ENCODE data around the gene SLC38A8. TPM values are rescaled to one million over a fixed set of nuclear protein-coding genes. Genes with fewer than 3 reads are reported as not detected.

Gene SLC38A8
- total RNA-seq, 1 donor from 2014 or later, result not detected

DNA sequence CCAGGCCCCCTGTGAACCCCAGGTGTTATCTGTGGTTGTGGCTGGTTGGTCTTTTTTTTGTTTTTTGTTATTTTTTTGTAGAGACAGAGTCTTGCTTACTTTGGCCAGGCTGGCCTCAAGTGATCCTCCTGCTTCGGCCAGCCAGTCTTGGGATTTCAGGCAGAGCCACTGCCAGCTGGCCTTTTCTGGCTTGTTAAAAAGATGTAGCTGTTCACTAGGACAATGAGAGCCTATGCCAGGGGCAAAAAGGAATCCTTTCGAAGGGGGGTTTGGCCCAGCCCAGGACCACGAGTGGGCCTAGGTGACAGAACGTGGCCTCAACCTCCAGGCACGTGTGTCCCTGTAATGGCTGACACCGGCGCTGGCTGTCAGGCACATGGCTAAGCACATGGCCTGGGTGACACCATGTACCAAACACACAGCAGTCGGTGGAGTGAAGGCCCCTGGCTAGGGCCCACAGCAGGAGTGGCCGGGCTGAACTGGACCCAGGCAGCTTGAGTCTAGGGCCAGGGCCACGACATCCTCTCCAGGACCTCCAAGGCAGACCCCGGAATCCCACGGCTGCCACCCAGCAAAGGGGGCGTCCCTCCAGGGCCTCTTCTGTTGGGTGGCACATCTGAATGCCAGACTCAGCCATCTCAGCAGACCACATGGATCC is 6.9 kb upstream of the SLC38A8 start:
- no peak for DNase-seq (ENCODE audit: low spot score)

DNA sequence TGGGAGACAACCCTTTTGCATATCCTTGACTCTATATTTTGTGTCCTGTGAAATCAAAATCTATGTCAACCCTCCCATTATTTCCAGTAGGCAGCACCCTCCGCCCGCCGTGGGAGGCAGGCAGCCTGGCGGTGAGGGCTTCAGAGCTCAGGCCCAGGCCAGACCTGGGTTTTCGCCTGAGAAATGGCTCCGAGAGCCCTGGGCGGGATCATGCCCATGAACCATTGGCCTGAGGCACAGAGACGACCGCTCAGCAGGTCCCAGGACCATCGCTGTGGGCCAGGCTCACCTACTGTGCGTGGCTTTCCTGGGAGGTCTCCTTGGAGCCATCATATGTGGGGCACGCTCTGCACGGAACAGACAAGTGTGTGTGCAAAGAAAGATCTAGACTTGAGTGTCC is 6.3 kb upstream of the SLC38A8 start:
- DNase-seq (ENCODE audit: low spot score), result no peak

DNA sequence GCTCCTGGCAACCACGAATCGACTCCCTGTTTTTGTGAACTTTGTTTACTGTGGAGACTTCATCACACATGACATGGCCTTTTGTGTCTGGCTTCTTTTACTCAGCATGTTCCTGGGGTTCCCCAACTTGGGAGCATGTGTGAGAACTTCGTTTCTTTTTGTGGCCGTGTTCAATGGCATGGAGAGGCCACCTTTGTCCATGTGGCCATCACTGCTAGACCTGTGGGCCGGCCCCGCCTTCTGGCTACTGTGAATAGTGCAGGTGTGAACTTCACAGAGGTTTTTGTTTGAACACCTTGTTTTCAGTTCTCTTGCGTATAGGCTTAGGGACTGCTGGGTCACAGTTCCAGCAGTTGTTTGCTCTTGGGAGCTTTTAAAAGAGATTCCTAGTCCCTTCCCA is 5.7 kb upstream of the SLC38A8 start:
- DNase-seq (ENCODE audit: low spot score), result no peak

DNA sequence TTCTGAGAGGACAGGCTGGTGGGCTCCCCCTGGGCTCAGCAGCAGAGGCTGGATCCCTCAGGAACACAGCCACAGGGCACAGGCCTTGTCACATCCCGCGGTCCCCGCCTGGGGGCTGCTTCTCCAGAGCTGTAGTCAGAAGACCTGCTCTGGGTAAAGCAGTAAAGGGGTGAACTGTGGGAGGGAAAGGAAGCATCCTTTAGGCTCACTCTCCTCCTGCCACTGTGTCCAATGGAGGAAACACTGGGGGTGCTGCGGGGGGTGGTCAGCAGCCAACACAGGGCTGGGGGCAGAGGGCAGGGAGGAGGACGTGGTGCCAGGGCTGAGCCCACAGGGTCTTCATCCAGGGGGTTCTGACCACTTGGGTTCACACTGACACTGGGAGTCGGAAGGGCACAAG is 5.0 kb upstream of the SLC38A8 start:
- DNase-seq (ENCODE audit: low spot score), result no peak

DNA sequence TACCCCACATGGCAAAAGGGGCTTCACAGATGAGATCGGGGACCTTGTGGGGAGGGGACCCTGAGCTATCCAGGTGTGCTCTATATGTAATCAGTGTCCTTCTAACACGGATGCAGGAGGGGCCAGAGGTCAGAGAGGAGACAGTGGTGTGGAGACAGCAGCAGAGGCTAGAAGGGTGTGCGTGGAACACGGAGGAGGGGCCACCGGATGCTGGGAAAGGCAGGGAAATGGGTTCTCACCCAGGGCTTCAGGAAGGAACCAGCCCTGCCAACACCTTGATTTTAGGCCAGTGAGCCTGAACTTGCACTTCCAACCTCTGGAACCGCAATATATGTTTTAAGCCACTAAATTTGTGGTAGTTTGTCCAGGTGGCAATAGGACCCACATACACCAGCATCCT is 4.6 kb upstream of the SLC38A8 start:
- no peak for DNase-seq (ENCODE audit: low spot score)

DNA sequence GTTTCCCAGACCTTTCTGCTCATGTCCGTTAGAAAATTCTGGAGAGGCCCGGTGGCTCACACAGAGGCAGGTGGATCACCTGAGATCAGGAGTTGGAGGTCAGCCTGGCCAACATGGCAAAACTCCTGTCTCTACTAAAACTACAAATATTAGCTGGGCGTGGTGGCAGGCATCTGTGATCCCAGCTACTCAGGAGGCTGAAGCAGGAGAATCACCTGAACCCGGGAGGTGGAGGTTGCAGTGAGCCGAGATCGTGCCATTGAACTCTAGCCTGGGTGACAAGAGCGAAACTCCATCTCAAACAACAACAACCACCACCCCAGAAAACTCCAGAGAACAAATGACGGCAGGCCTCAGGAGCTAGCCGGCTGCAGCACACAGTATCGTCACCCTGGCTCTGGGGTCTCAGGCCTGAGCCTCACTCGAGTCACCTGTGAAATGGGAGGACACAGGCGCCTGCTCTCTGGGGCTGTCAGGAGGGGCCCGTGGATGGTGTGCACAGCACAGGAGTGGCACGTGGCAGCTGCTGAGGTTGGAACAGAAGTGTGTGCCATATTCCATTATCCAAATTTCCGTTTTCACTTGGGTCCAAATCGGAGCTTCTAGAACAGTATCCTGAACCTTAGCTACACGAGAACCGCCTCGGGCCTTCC is 3.3 kb upstream of the SLC38A8 start:
- DNase-seq (ENCODE audit: low spot score), result no peak

DNA sequence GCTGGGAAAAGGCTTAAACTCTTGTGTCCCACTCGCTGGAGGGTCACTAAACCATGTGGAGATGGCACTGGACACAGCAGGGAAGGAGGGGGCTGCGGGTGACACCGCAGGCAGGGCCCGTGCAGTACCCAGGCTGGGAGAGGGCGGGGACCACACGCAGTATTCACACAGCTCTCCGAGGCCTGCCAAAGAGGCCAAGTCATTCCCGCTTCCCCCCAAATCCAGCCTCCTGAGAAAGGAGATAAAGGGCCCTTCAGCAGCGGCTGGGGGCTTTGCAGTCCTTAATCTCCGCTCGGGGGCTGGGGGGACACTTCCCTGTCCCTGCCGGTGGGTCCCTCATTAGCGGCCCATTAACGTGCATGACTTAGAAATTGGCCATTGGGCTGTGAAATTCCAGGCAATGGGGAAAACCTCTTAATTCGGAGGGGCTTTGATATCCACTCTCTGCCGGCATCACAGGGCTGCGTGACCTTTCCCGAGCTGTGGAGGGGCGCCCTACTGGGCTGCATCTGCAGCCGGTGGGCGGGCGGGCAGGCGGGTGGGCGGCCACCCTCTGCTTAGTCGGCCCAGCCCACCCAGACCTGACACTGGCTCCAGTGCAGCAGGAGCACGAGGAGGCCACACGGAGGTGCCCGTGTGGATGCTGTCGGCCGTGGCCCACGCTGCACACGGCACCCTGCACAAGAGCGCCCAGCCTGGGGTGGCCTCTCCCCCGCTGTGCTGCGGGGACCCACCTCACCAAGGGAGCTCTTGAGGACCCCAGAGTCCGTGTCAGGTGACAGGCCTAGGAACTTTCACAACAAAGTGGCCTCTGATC is 2.6 kb upstream of the SLC38A8 start:
- no peak for DNase-seq (ENCODE audit: low spot score)

DNA sequence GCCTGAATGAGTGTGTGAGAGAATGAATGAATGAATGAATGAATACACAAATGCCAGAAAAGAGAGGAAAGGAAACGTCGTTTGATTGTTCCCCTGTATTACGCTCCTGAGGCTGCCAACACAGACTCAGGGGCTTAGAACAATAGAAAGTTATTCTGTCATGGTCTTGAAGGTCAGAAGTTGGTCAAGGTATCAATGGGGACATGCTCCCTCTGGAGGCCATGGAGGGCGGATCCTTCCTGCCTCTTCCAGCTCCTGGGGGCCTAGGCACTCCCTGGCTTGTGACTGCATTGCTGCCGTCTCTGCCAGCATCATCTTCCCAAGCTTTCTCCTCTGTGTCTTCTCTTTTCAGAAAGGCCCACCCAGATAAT is 1.5 kb upstream of the SLC38A8 start:
- DNase-seq (ENCODE audit: low spot score), result no peak

DNA sequence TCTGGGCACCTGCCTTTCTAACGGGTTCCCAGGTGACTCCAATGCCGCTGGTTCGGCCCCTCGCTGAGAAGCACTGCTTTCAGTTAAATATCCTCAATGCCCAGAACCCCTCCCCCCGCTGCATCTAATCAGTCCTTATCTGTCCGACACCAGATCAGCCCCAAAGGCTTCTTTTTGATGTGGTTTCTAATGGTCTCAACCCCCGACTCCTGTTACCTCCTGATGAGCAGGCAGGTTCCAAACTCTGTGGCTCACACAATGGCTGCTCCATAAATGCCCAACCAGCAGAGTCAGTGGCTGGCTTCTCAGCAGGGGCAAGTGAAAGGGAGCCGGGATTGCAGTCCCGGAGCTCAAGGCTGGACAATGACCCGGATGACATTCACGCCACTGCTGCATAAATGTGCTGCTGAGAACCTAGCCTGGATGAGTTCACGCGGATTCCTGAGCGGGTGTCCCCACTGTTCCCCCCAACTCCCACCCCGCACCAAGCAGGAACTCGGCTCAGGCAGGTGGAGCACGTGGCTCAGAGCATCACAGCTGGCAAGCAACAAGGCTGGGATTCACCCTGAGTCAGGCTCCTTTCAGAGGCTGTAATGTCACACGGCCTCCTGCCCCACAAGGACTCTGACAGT is 1.0 kb upstream of the SLC38A8 start:
- no peak for DNase-seq (ENCODE audit: low spot score)

DNA sequence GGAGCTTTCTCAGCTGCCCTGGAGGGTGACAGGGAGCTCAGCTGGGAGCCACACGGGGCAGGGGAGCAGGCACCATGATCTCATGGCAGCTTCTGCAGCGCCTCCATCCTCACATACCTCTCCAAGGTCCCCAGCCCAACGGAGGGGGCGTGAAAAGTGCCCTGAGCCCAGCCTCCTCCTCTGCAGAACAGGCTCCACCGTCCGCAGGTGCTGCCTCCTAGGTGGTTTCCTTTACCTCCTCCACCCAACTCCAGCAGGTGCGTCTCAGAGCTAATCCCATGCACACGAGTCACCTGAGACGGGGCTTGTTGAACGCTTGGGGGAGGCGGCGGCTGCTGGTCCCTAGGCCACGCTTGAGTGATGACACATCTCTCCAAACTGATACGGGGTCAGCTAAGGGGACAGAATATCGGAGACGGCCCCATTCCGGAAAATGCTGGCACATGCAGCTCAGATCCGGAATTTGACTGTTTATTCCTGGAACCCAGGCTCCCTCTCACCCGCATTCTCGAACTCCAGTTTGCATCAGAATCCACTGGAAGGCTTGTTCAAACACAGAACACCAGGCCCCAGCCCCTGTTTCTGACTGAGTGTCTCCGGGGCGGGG is 387 bp upstream of the SLC38A8 start:
- no peak for DNase-seq (ENCODE audit: low spot score)

DNA sequence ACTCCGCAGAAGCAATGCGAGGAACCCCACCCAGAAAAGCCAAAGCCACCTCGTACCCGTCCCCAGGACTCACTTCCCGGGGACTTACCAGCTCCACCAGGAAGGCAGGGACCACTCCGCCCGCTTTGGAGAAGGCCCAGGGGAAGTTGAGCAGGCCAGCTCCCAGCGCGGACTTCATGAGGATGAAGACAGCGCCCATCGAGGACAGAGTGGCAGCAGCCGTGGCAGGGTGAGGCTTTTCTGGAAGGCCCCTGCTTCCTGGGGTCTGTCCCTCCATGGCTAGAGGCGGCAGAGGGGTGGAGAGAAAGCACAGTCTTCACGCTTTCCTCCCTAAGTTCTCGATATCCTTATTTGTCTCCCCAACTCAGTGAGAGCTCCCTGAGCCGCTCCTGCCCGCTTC is 714 bp downstream of the SLC38A8 start:
- DNase-seq (ENCODE audit: low spot score), result no peak

DNA sequence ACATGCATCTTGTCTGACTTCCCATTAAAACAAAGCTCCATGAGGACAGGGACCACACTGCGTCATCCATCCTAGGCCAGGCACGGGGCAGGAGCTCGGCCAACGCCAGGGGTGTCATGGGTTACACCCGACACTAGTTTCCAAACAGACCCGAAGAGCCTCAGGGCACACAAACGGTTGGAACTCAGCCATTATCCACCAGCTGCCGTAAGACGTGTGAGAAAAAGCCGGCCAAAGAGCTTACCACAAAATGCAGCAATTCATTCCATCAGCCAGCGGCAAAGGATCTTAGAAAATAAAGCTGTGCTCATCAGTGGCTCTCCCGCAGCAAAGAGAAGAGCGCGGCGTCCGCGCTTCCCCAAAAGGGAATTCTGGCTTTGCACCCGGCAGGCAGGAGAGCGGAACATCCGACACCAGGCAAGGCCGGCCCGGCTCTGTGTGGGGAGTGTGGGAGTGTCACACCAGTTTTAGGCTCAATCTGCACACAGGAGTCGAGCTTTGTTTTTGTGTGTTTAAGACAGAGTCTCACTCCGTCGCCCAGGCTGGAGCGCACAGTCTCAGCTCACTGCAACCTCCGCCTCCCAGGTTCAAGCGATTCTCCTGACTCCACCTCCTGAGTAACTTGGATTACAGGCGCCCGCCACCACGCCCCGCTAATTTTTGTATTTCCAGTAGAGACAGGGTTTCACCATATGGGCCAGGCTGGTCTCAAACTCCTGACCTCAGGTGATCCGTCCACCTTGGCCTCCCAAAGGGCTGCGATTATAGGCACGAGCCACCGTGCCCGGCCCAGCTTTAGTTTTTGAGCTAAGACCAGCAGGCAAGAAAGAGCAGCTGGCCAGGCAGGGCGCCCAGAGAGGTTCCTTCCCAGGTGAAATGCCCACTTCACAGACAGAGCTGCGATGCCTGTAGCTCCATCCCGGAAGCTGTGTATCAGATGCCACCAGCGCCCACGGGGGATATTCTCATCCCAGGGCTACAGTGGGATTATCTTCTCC is 1.5 kb downstream of the SLC38A8 start:
- no peak for DNase-seq (ENCODE audit: low spot score)

DNA sequence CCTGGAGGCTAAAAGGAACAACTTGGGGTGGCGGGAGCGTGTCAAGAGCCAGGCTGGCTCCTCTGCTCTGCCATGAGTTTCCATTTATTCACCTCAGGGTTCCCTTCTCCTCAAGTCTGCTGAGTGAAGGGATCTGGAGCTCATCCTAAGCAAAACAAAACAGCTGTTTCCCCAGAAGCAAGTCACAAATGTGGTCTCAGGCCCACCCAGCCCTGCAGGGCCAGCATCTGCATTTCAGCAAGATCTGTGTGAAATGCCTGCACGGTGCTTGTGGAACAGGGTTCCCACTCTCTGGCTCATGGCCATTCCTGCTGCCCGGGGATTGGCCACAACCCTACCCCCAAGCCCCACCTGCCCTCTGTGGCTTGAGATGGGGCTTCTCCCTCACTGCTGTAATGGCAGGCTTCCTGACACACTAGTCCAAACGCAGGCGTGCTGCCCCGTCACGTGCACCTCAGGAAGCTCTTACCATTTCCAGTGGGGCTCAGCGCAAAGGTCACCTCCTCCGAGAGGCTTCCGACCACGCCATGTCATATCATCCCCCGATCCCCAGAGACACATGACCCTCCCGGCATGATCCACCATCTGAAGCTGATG is 2.3 kb downstream of the SLC38A8 start:
- no peak for DNase-seq (ENCODE audit: low spot score)

DNA sequence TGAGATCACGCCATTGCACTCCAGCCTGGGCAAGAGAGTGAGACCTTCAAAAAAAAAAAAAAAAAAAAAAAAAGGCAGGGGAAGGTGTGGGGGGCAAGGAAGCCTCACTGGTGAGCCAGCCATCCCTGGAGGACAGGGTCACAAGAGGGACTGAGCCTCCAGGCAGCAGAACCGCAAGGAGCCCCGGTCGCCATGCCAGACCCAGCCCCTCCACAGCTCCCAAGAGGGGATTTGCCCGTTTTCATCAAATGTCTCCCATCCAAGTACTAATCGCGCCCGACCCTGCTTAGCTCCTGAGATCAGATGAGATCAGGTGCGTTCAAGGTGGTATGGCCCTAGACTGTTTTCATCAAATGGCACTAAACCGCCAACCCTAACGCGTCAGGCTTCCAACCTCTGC is 2.9 kb downstream of the SLC38A8 start:
- no peak for DNase-seq (ENCODE audit: low spot score)

DNA sequence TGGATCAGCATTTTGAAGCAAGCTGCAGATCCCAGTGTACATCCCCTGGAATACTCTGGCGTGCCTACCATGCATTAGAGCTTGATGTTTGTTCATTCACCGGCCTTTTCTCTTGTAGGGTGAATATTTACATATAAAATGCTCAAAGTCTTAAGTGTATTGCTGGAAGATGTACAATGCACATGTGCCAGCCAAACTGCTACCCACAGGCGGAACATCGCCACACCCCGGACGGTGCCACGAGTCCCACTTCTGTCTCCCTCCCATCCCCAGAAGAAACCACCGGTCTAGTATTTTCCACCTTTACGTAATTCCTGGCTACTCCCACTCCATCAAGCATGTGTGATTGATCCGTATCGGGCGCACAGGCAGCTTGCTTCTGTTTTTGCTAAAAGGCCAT is 4.1 kb downstream of the SLC38A8 start:
- DNase-seq (ENCODE audit: low spot score), result no peak

DNA sequence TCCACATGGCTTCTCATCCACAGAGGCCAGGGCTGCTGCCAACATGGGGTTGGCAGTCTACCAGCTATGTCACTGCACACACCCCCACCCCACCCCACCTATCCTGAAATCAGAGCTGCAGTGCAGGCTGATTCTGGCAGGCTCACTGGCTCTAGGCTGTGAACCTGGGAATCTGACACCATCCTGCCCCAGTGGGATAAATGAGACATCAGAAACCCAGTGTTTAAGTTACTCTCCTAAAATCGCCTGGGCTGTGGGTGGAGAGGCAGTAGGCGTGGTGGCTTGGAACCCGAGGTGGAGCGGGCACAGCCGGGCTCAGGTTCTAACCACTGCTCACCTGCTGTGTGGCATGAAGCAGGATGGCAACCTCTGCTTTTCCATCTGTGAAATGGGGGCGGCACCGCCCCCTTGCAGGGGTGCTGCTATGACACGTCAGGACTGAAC is 5.6 kb downstream of the SLC38A8 start:
- no peak for DNase-seq (ENCODE audit: low spot score)

DNA sequence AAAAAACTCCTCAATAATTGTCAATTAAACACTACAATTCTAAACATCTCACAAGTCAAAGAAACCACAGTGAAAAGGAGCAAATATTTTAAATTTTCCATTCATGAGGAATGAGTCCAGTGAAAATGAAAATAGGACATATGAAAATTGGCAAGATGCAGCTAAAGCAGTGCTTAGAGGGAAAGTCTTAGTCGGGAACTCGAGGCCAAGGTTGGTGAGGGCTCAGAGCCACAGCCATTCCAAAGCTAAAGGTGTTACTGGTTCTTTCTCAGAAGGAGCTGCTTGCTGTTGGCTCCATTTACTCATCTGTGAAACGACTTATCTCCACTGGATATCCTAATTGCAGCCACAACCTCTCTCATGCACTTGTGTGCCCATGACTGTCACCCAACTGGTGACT is 6.5 kb downstream of the SLC38A8 start:
- DNase-seq (ENCODE audit: low spot score), result no peak

DNA sequence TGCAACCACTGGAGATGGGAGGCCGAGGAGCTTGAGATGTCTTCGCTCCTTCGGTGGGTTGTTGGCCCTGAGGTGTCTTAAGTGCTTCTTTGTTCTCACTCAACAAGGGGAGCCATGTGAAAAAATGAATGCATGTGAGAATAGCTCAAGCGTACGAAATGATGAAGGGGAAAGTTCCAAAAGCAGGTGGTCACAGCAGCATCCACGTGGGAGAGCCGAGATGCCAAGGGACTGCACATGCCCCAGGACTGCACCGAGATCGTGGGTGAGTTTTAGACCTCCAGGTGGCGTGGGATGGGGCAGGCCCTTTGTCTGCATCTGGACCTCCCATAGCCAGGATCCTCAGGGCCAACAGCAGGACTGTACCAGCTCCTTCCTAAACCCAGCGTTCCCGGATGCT is 8.1 kb downstream of the SLC38A8 start:
- DNase-seq (ENCODE audit: low spot score), result no peak

DNA sequence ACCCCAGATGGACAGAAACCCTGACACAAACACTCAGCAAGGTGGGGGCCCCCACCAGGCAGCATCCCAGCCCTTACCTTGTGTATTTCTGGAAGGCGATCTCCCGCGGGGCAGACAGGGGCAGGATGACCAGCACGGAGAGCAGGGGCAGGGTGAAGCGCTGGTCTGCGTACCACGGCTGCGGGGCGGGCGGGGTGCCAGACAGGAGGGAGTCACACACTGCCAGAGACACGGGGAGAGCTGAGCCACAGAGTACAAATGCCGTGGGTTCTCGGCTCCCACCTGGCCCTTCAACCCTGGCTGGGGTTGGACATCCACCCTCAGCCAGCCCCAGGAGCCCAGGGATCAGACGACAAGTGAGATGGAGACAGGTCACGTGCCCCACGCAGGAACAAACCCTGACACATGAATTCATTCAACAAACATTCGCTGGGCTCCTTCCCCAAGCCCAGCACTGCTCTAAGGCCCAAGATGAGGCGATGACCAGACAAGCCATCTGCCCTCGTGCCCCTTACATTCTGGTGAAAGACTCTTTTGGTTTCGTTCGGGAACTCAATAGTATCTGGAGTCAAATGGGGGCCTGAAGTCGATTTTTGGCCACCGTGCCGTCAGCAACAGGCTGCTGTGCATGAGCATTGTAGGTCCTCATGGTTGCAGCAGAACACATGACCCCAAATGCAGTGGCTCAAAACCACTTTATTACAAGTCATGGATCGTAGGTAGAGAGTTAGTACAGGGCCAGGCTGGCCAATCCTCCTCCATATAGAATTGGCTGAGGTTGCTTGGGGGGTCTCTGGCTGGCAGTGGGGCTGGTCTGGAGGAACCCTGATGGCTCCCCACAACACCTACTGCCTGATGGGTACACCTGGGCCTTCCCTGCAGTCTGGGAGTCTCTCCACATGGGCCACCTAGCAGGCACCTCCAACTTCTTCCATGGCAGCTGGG is 9.1 kb downstream of the SLC38A8 start:
- no peak for DNase-seq (ENCODE audit: low spot score)
